ENCODE data around the gene WDR53.
A peak's percentile ranks its signal among the peaks of the same experiment; 100 is the strongest.
"Not testable (repeated sequence)": the region's sequence is repeated elsewhere in the genome, so short reads cannot be mapped to it uniquely, and the experiment has no call there.

The WDR53 gene

DNA sequence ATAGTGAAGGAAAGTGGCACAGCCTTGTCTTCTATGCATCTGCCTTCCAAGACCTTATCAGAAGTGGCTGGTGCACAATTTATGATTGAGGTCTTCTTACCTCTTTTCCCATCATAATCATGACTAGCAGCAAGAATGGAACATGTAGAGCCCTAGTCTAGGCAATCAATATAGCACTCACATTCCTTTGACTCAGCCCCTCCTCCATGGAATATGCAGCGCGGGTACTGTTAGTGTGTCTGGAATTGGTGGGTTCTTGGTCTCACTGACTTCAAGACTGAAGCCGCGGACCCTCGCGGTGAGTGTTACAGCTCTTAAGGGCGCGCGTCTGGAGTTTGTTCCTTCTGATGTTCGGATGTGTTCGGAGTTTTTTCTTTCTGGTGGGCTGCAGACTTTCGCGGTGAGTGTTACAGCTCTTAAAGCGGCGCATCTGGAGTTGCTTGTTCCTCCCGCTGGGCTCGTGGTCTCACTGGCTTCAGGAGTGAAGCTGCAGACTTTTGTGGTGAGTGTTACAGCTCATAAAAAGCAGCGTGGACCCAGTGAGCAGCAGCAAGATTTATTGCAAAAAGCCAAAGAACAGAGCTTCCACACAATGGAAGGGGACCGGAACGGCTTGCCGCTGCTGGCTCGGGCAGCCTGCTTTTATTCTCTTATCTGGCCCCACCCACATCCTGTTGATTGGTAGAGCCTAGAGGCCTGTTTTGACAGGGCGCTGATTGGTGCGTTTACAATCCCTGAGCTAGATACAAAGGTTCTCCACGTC, 29.8 kb upstream of the WDR53 start:
- not testable (repeated sequence) for H2BK12ac ChIP-seq (ENCODE audit: low read length in 2 of 2); H3K9ac ChIP-seq (ENCODE audit: low read length)
- WGBS, result 76% methylated on average over 24 of the region's 25 CpGs

GRCh38 chr3:196596355-196596754, 28.0 kb upstream of the WDR53 start:
- WGBS, result 67% methylated on average over 4 of the region's 5 CpGs
- peak overlapping the region in 1 of 2 experiments; percentile 60 for H3K23ac ChIP-seq (ENCODE audit: low read length in 2 of 2)

More for the DNA sequence above, 29.8 kb upstream of the WDR53 start:
- not testable (repeated sequence) for H3K36me3 ChIP-seq (ENCODE audit: control insufficient read depth in 1 of 2, insufficient read depth in 2 of 2, low read depth in 1 of 2, low read length in 2 of 2); H3K18ac ChIP-seq (ENCODE audit: low read depth in 1 of 2, low read length in 2 of 2); H3K79me1 ChIP-seq (replicated peaks; ENCODE audit: low read length, poor library complexity, severe bottlenecking); H4K91ac ChIP-seq (ENCODE audit: low read length); H3K14ac ChIP-seq (ENCODE audit: low read length in 2 of 2); H3K27ac ChIP-seq (ENCODE audit: low read length, poor library complexity, severe bottlenecking); DNase-seq; H3K4me1 ChIP-seq (ENCODE audit: control insufficient read depth, insufficient read depth, low read depth, low read length); H3K4me2 ChIP-seq (ENCODE audit: low read length, poor library complexity, severe bottlenecking); H2BK15ac ChIP-seq (ENCODE audit: low read depth, poor library complexity, severe bottlenecking); H3K4ac ChIP-seq (ENCODE audit: low read depth in 1 of 2, low read length in 2 of 2); H2BK5ac ChIP-seq (ENCODE audit: low read depth, low read length, poor library complexity, severe bottlenecking); H2AK5ac ChIP-seq (ENCODE audit: low read length, severe bottlenecking); H3K23ac ChIP-seq (ENCODE audit: low read length in 2 of 2); H3K9me3 ChIP-seq (ENCODE audit: control insufficient read depth, low read length); H2BK120ac ChIP-seq (ENCODE audit: low read depth, low read length); H4K8ac ChIP-seq (ENCODE audit: low read length)
- Histone ChIP-seq H3K27me3 (ENCODE audit: control insufficient read depth in 1 of 2, insufficient read depth in 1 of 2, low read length in 2 of 2) (peaks cover 12 to 35% of the 10 kb centered on the region in 2 experiments), H3K4me3 (ENCODE audit: insufficient read depth in 1 of 2, low read depth in 1 of 2, low read length in 2 of 2) (peak overlapping the region in 1 of 2 experiments; percentile 70), H2AFZ (ENCODE audit: low read depth, low read length) (peak overlapping the region; percentile 27)

DNA sequence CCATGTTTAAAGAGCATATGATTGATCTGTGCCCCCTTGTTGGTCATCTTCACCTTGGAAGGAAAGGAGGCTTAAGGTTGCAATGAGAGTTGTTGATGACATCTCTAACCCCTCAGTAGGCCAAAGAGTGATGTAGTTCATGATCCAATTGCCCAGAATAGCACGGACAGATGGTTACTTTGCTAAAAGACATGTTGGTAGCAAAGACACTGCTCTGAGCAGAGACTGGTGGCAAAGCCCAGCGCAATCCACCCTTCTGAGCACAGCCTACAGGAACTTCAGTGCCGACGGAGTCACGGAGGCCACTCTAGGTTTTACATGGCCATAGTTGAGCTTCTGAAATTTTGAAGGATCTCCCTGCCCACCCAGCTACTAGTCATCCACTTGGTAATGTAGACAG, 21.9 kb upstream of the WDR53 start:
- Histone ChIP-seq H3K23ac (ENCODE audit: low read length in 2 of 2) (no peak overlapping the region), H2BK120ac (ENCODE audit: low read depth, low read length) (no peak overlapping the region), H2BK15ac (ENCODE audit: low read depth, poor library complexity, severe bottlenecking) (no peak overlapping the region), H3K9me3 (ENCODE audit: control insufficient read depth, low read length) (no peaks in the 10 kb centered on the region), H3K4ac (ENCODE audit: low read depth in 1 of 2, low read length in 2 of 2) (no peak overlapping the region), H4K91ac (ENCODE audit: low read length) (no peak overlapping the region), H3K9ac (ENCODE audit: low read length) (no peak overlapping the region), H3K4me1 (ENCODE audit: control insufficient read depth, insufficient read depth, low read depth, low read length) (no peaks in the 10 kb centered on the region), H3K27ac (ENCODE audit: low read length, poor library complexity, severe bottlenecking) (no peak overlapping the region), H3K18ac (ENCODE audit: low read depth in 1 of 2, low read length in 2 of 2) (no peak overlapping the region), H3K4me3 (ENCODE audit: insufficient read depth in 1 of 2, low read depth in 1 of 2, low read length in 2 of 2) (no peak overlapping the region), H2BK5ac (ENCODE audit: low read depth, low read length, poor library complexity, severe bottlenecking) (no peak overlapping the region), H3K36me3 (ENCODE audit: control insufficient read depth in 1 of 2, insufficient read depth in 2 of 2, low read depth in 1 of 2, low read length in 2 of 2) (peaks cover 0 to 18% of the 10 kb centered on the region in 2 experiments), H3K14ac (ENCODE audit: low read length in 2 of 2) (no peak overlapping the region), H2BK12ac (ENCODE audit: low read length in 2 of 2) (no peak overlapping the region), H4K8ac (ENCODE audit: low read length) (no peak overlapping the region), H2AFZ (ENCODE audit: low read depth, low read length) (no peak overlapping the region), H3K27me3 (ENCODE audit: control insufficient read depth in 1 of 2, insufficient read depth in 1 of 2, low read length in 2 of 2) (peaks cover 3 to 7% of the 10 kb centered on the region in 2 experiments), H3K79me1 (replicated peaks; ENCODE audit: low read length, poor library complexity, severe bottlenecking) (peaks cover 1% of the 10 kb centered on the region), H2AK5ac (ENCODE audit: low read length, severe bottlenecking) (no peak overlapping the region), H3K4me2 (ENCODE audit: low read length, poor library complexity, severe bottlenecking) (no peak overlapping the region)
- 95% methylated on average over 5 of the region's 5 CpGs for WGBS
- DNase-seq, result no peak

More at GRCh38 chr3:196596355-196596754, 28.0 kb upstream of the WDR53 start:
- Histone ChIP-seq H2BK12ac (ENCODE audit: low read length in 2 of 2) (no peak overlapping the region), H3K18ac (ENCODE audit: low read depth in 1 of 2, low read length in 2 of 2) (peak overlapping the region in 1 of 2 experiments; percentile 11), H2AK5ac (ENCODE audit: low read length, severe bottlenecking) (no peak overlapping the region), H2BK120ac (ENCODE audit: low read depth, low read length) (no peak overlapping the region), H3K36me3 (ENCODE audit: control insufficient read depth in 1 of 2, insufficient read depth in 2 of 2, low read depth in 1 of 2, low read length in 2 of 2) (no peaks in the 10 kb centered on the region), H3K9ac (ENCODE audit: low read length) (no peak overlapping the region), H4K91ac (ENCODE audit: low read length) (no peak overlapping the region), H3K27ac (ENCODE audit: low read length, poor library complexity, severe bottlenecking) (no peak overlapping the region), H3K9me3 (ENCODE audit: control insufficient read depth, low read length) (no peaks in the 10 kb centered on the region), H3K4me3 (ENCODE audit: insufficient read depth in 1 of 2, low read depth in 1 of 2, low read length in 2 of 2) (no peak overlapping the region), H3K4me1 (ENCODE audit: control insufficient read depth, insufficient read depth, low read depth, low read length) (no peaks in the 10 kb centered on the region), H3K4me2 (ENCODE audit: low read length, poor library complexity, severe bottlenecking) (no peak overlapping the region), H3K4ac (ENCODE audit: low read depth in 1 of 2, low read length in 2 of 2) (no peak overlapping the region), H2BK15ac (ENCODE audit: low read depth, poor library complexity, severe bottlenecking) (no peak overlapping the region), H3K27me3 (ENCODE audit: control insufficient read depth in 1 of 2, insufficient read depth in 1 of 2, low read length in 2 of 2) (peaks cover 12 to 35% of the 10 kb centered on the region in 2 experiments), H2AFZ (ENCODE audit: low read depth, low read length) (no peak overlapping the region), H4K8ac (ENCODE audit: low read length) (no peak overlapping the region), H3K79me1 (replicated peaks; ENCODE audit: low read length, poor library complexity, severe bottlenecking) (no peaks in the 10 kb centered on the region), H2BK5ac (ENCODE audit: low read depth, low read length, poor library complexity, severe bottlenecking) (no peak overlapping the region), H3K14ac (ENCODE audit: low read length in 2 of 2) (no peak overlapping the region)
- DNase-seq, result no peak

DNA sequence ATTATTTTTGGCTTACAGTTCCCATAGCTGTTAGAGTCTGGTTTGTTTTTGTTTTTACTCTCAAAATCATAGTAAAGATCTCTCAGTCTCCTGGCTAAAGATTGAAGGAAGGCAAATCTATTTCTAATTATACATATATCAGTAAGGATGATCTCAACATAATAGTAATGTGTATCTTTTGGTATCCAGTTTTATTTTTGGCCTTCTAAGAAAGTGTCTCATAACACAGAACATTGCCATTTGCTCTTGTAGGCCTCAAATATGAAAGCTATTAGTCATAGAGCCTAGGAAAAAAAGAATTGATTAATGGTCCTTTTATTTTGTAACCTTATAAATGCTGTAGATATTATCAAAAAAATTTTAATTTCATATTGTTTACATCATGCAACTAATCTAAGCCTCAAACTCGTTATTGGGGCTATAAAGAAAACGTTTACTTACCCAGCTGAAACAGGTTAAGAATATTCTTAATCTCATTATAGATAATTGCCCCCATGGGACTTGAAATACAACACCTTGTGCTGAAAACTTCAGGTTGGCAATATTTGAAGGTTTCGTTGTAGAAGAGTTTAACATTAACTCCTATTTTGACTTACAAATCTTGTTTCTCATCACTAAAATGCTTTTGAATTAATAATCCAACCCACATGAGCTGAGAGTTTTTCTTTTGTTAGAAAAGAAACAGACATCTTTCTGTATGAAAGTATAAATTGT, 16.8 kb upstream of the WDR53 start:
- no CpG with 5 or more reads among the region's 3 CpGs for WGBS

More for the DNA sequence above, 16.8 kb upstream of the WDR53 start:
- Histone ChIP-seq H3K27ac (ENCODE audit: low read length, poor library complexity, severe bottlenecking) (no peak overlapping the region), H4K91ac (ENCODE audit: low read length) (no peak overlapping the region), H3K4me1 (ENCODE audit: control insufficient read depth, insufficient read depth, low read depth, low read length) (no peaks in the 10 kb centered on the region), H2AK5ac (ENCODE audit: low read length, severe bottlenecking) (no peak overlapping the region), H3K23ac (ENCODE audit: low read length in 2 of 2) (no peak overlapping the region), H3K4me2 (ENCODE audit: low read length, poor library complexity, severe bottlenecking) (no peak overlapping the region), H2BK12ac (ENCODE audit: low read length in 2 of 2) (no peak overlapping the region), H3K9me3 (ENCODE audit: control insufficient read depth, low read length) (no peaks in the 10 kb centered on the region), H4K8ac (ENCODE audit: low read length) (no peak overlapping the region), H3K4ac (ENCODE audit: low read depth in 1 of 2, low read length in 2 of 2) (no peak overlapping the region), H3K79me1 (replicated peaks; ENCODE audit: low read length, poor library complexity, severe bottlenecking) (peaks cover 8% of the 10 kb centered on the region), H3K9ac (ENCODE audit: low read length) (peak overlapping the region; percentile 27), H2BK5ac (ENCODE audit: low read depth, low read length, poor library complexity, severe bottlenecking) (no peak overlapping the region), H3K4me3 (ENCODE audit: insufficient read depth in 1 of 2, low read depth in 1 of 2, low read length in 2 of 2) (no peak overlapping the region), H3K18ac (ENCODE audit: low read depth in 1 of 2, low read length in 2 of 2) (no peak overlapping the region), H2BK120ac (ENCODE audit: low read depth, low read length) (no peak overlapping the region), H3K14ac (ENCODE audit: low read length in 2 of 2) (no peak overlapping the region), H3K27me3 (ENCODE audit: control insufficient read depth in 1 of 2, insufficient read depth in 1 of 2, low read length in 2 of 2) (no peaks in the 10 kb centered on the region), H3K36me3 (ENCODE audit: control insufficient read depth in 1 of 2, insufficient read depth in 2 of 2, low read depth in 1 of 2, low read length in 2 of 2) (peaks cover 3 to 40% of the 10 kb centered on the region in 2 experiments), H2AFZ (ENCODE audit: low read depth, low read length) (no peak overlapping the region), H2BK15ac (ENCODE audit: low read depth, poor library complexity, severe bottlenecking) (no peak overlapping the region)
- DNase-seq, result no peak

All from mesenchymal stem cell (in vitro differentiated cells and primary cell).